AG10803 (cell line): ENCODE data around the gene BMF.

Experiments
- DNase-seq: peaks from one replicate; pipeline ENCODE4 v3.0.0; 2010; ENCODE audit warnings: low read depth
- H3K4me3 ChIP-seq: 2 replicates; pipeline ENCODE4 v1.5.1; 2011; ENCODE audit warnings: mild to moderate bottlenecking, low read length, control low read depth
- CTCF ChIP-seq: conservative IDR thresholded peaks from 2 replicates; pipeline ENCODE4 v1.5.1; 2011; ENCODE audit warnings: mild to moderate bottlenecking, low read length, control low read depth, inconsistent platforms

BMF gene

GRCh38 chr15:40103864-40104271 lies 4.8 kb downstream of the BMF start:
- DNase-seq = peak; percentile 63
- peak overlapping the region; percentile 18; the same call in 1 of the 2 replicates for H3K4me3 ChIP-seq
- no peak for TF ChIP-seq CTCF

GRCh38 chr15:40102897-40103858 lies 5.5 kb downstream of the BMF start:
- DNase-seq = peak; percentile 88
- no peak for TF ChIP-seq CTCF
- H3K4me3 ChIP-seq = peak overlapping the region; percentile 23

- DNase-seq = no peak
- no peak for TF ChIP-seq CTCF
- no peak overlapping the region for H3K4me3 ChIP-seq
These were observed 7.5 kb downstream of the BMF start for GRCh38 chr15:40100947-40101905.

- no peak for DNase-seq
- no peak for TF ChIP-seq CTCF
- H3K4me3 ChIP-seq = no peak overlapping the region
These were observed 8.3 kb downstream of the BMF start for GRCh38 chr15:40100123-40100946.

GRCh38 chr15:40098489-40099261 lies 10.0 kb downstream of the BMF start:
- H3K4me3 ChIP-seq = no peak overlapping the region
- DNase-seq = peak; percentile 90

More at GRCh38 chr15:40098489-40099261, 10.0 kb downstream of the BMF start:
- no peak for TF ChIP-seq CTCF
